Measurements from ENCODE around the gene TALDO1. TPM values are rescaled to one million over a fixed set of nuclear protein-coding genes. Genes with fewer than 3 reads are reported as not detected.
A peak's percentile ranks its signal among the peaks of the same experiment; 100 is the strongest.

TALDO1 gene
- total RNA-seq, 1 experiment from 2014 or later, result 173 TPM

DNA sequence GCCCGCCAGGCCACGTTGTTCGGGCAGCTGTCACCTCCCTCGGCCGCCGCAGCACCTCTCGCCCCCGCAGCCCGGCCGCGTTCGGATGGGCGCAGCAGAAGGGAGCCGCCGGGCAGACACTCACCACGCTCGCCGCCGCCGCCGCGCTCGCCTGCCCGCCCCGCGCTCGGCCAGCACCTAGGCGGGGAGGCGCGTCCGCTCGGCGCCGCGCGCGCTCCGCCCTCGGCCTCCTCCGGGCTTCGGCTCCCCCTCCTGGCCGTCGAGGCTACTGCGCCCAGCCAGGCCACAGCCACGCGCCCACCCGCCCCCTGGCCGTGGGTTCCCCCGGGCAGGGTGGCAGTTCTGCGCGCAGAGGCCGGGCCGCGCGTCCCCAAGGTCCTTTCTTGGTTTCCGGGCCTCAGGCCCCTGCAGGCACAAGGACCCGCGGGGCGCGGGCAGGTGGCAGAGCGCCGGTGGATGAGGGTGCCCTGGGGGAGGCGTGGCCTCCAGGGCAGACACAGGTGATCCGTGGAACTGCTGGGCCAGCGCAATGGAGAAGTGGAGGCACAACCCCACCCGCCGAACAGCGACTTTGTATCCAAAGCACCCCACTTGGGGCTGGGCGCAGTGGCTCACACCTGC is 50.9 kb downstream of the TALDO1 start, which contains the start of gene SLC25A22:
Gene SLC25A22 (minus strand): TSS at position 189 of the 621 bp plus-strand sequence. CDS start 3,275 bp downstream, outside the sequence.
- peak; percentile 89 for DNase-seq (ENCODE audit: low spot score)
- no TSS peak for BruUV-seq (replicated peaks)
- H3K27ac ChIP-seq (ENCODE audit: low read depth, low read length, poor library complexity, severe bottlenecking), result peak within 1 kb of the TSS; percentile 89
- H3K4me1 ChIP-seq (ENCODE audit: insufficient read depth, low read length, poor library complexity, severe bottlenecking), result peaks cover 7% of the 10 kb centered on the region
- H3K9me3 ChIP-seq (ENCODE audit: low read depth, low read length, poor library complexity, severe bottlenecking), result no peaks in the 10 kb centered on the region
- peaks cover 16% of the 10 kb centered on the region for H3K36me3 ChIP-seq (ENCODE audit: insufficient read depth, low read length, poor library complexity, severe bottlenecking)
- peak within 1 kb of the TSS; percentile 75 for H3K4me3 ChIP-seq (ENCODE audit: low read depth, low read length, poor library complexity, severe bottlenecking)
- intact Hi-C loops (cut with micrococcal nuclease; ENCODE audit: unreplicated experiment), result no loop called here
- ChIA-PET POLR2A (ENCODE audit: low non-redundant PET) (no interaction called here), CTCF (no interaction called here)
- H3K27me3 ChIP-seq (replicated peaks; ENCODE audit: insufficient read depth, low read depth, low read length, poor library complexity), result no peaks in the 10 kb centered on the region
- TF ChIP-seq EZH2 (IDR thresholded peaks at IDR 0.05; ENCODE audit: borderline replicate concordance, low read depth, low read length, poor library complexity, severe bottlenecking), result no peak
- TF ChIP-seq, protein P1, sequence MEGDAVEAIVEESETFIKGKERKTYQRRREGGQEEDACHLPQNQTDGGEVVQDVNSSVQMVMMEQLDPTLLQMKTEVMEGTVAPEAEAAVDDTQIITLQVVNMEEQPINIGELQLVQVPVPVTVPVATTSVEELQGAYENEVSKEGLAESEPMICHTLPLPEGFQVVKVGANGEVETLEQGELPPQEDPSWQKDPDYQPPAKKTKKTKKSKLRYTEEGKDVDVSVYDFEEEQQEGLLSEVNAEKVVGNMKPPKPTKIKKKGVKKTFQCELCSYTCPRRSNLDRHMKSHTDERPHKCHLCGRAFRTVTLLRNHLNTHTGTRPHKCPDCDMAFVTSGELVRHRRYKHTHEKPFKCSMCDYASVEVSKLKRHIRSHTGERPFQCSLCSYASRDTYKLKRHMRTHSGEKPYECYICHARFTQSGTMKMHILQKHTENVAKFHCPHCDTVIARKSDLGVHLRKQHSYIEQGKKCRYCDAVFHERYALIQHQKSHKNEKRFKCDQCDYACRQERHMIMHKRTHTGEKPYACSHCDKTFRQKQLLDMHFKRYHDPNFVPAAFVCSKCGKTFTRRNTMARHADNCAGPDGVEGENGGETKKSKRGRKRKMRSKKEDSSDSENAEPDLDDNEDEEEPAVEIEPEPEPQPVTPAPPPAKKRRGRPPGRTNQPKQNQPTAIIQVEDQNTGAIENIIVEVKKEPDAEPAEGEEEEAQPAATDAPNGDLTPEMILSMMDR (conservative IDR thresholded peaks at IDR 0.05; ENCODE audit: low read depth, low read length), result peak; percentile 63

DNA sequence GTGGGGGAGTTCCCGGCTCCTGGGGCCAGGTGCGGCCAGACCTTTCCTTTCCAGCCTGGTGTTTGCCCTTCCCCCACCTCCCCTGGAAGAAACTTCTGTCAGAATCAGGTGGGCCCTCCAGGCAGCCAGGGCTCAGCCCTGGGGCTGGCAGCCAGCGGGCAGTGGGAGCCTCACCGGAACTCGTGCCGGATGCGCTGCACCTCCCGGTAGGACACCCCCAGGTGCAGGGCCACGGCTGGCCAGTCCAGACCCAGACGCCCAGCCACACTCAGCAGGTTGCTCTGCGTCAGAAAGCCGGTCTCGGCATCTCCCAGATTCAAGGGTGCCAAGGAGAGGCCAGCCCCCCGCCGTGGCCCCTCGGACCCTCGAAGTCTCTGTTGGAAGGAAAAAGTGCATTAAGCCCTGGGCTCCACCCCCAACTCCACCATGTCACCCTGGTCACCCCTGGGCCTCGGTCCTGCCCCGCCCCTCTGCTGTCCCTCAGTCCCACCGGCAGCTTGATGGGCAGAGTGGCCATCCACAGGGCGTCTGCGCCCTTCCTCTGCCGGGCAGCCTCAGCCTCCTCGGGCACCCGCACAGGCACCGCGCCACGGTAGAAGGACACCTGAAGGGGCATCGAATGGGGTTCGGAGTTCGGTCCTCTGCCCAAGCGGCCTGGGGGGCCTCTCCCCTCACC is 52.5 kb downstream of the TALDO1 start:
- H3K36me3 ChIP-seq (ENCODE audit: insufficient read depth, low read length, poor library complexity, severe bottlenecking), result peaks cover 13% of the 10 kb centered on the region
- H3K9me3 ChIP-seq (ENCODE audit: low read depth, low read length, poor library complexity, severe bottlenecking), result no peaks in the 10 kb centered on the region
- H3K4me1 ChIP-seq (ENCODE audit: insufficient read depth, low read length, poor library complexity, severe bottlenecking), result peaks cover 7% of the 10 kb centered on the region
- no peak overlapping the region for H3K27ac ChIP-seq (ENCODE audit: low read depth, low read length, poor library complexity, severe bottlenecking)
- no peaks in the 10 kb centered on the region for H3K27me3 ChIP-seq (replicated peaks; ENCODE audit: insufficient read depth, low read depth, low read length, poor library complexity)
- intact Hi-C loops (cut with micrococcal nuclease; ENCODE audit: unreplicated experiment), result no loop called here
- ChIA-PET POLR2A (ENCODE audit: low non-redundant PET) (no interaction called here), CTCF (no interaction called here)
- TF ChIP-seq EZH2 (IDR thresholded peaks at IDR 0.05; ENCODE audit: borderline replicate concordance, low read depth, low read length, poor library complexity, severe bottlenecking), result no peak
- H3K4me3 ChIP-seq (ENCODE audit: low read depth, low read length, poor library complexity, severe bottlenecking), result no peak overlapping the region
- no peak for DNase-seq (ENCODE audit: low spot score)
- no TSS peak for BruUV-seq (replicated peaks)

DNA sequence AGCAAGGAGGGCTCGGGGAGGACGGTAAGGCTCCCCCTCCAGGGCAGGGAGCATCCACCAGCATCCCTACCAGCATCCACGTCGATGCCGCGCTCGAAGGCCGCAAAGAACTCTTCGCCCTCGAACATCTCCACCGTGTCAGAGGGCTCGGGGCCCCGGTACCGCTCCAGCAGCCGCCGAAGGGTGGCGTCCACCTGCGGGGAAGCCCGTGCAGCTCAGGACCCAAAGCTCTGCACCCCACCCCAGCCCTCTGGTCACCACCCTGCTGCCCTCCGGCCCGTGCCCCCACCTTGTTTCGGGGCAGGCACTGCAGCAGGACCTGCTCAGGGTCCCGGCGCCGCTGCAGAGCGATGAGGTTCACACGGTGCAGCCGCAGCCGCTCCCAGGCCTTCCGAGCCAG is 53.2 kb downstream of the TALDO1 start:
- Histone ChIP-seq H3K9me3 (ENCODE audit: low read depth, low read length, poor library complexity, severe bottlenecking) (no peaks in the 10 kb centered on the region), H3K36me3 (ENCODE audit: insufficient read depth, low read length, poor library complexity, severe bottlenecking) (peaks cover 13% of the 10 kb centered on the region), H3K27ac (ENCODE audit: low read depth, low read length, poor library complexity, severe bottlenecking) (no peak overlapping the region), H3K27me3 (replicated peaks; ENCODE audit: insufficient read depth, low read depth, low read length, poor library complexity) (no peaks in the 10 kb centered on the region), H3K4me1 (ENCODE audit: insufficient read depth, low read length, poor library complexity, severe bottlenecking) (peaks cover 5% of the 10 kb centered on the region), H3K4me3 (ENCODE audit: low read depth, low read length, poor library complexity, severe bottlenecking) (no peak overlapping the region)
- TF ChIP-seq EZH2 (IDR thresholded peaks at IDR 0.05; ENCODE audit: borderline replicate concordance, low read depth, low read length, poor library complexity, severe bottlenecking), result no peak
- TF ChIP-seq, protein P1 (conservative IDR thresholded peaks at IDR 0.05; ENCODE audit: low read depth, low read length), result no peak
- POLR2A ChIA-PET (ENCODE audit: low non-redundant PET), result no interaction called here
- no TSS peak for BruUV-seq (replicated peaks)
- CTCF ChIA-PET, result no interaction called here
- DNase-seq (ENCODE audit: low spot score), result no peak
- intact Hi-C loops (cut with micrococcal nuclease; ENCODE audit: unreplicated experiment), result no loop called here
